GM18507 (cell line): ENCODE results near the gene PRELID1.
"Not testable (repeated sequence)": the region's sequence is repeated elsewhere in the genome, so short reads cannot be mapped to it uniquely, and the experiment has no call there.

Source experiments
- DNase-seq: peaks from one replicate; pipeline ENCODE4 v3.0.0; 2011; ENCODE audit warnings: low read depth; ENCODE audit not compliant: insufficient read length; ENCODE audit errors: extremely low spot score
- FAIRE-seq: peaks from 2 replicates; lab custom pipeline; 2011; peaks lifted over from hg19 to GRCh38; lab: Jason Lieb, UNC

Gene PRELID1

DNA sequence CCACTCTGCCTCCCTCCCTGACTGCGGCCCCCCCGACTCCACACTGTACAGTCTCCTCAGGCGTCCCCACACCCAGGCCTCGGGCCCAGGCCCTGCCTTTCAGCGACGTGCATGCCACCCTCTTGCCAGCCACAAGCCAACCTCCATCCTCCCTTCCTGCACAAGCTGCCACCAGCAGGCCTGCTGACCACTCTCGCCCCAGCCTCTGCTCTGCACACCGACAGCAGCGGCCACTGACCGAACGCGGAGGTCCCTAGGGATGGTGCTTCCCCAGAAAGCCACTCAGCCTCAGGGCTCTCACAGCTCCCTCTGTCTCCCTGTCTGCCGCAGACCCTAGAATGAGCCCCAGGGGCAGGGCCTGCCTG, 29.3 kb downstream of the PRELID1 start:
- DNase-seq, result no peak
- no peak for FAIRE-seq

DNA sequence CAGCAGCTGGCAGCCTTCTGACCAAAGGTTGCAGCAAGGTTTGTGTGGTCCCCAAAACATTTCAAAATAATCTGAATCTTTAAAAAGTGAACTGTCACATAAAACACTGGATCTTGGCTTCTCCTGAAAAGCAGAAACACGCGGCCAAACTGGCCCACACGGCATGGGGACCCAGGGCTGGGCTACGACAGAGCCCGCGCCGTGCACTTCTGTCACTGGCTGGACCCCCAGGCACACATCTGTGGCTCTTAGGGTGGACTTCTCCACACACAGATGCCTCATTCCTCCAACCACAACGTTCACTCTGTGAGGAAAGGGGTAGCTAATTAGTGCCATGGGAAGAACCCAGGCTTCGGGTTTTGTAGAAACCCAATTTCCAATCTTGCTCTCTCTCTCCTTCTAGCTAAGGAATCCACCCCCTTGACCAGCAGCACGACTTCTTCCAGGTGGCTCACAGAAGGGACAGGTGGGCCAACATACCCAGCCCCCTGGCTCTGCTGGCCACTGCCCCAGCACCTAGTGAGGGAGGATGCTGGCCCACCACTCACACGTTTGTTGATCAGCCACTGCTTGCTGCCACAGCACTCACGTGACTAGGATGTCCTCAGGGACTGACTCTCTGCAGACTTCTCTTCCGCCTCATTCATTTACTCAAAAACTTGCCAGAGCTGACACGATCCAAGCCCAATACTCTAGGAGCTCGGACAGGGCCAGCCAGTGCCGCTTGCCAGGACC, 30.0 kb downstream of the PRELID1 start:
- FAIRE-seq, result no peak
- DNase-seq, result no peak

GRCh38 chr5:177334155-177334551, 30.6 kb downstream of the PRELID1 start:
- DNase-seq (no peak), FAIRE-seq (no peak)

DNA sequence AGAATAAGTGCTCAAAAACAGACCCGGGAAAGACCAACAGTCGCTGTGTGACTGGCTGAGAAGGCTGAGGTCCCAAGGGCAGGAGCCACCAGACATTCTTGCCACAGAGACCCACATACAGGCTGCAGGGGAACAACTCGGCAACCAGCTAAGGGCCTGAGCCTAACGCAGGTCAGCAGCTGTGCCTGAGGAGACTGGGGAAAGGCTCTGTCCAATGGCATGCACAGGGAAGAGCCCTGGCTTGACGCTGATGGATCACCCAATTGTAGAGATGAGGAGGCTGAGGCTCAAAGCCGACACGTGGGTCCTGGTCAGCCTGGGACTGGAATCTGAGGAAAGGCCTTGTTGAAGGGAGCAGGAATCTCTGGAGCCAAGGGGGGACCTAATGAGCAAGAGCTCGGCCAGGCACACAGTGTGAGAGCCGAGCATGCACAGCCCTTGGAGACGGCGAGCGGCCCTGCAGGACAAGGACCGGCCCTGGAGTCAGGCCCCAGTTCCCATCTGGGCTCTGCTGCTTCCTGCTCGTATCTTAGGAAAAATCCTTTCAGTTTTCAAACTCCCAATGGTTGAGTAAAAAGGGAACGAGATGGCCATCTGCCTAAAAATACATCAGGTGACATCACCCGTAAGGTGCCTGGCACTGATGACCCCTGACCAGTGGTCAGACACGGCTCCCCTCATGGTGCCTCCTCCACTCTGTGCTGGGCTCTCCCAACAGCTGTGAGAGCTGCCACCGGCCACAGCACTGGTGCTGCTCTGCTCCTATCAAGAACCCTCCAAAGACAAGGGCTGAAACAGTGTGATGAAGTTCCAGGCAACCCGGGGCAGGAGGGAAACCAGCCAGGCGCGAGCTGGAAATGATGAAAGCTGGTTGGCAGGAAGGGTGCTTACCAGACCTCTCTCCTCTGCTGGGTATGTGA, 31.4 kb downstream of the PRELID1 start:
- FAIRE-seq, result no peak
- DNase-seq, result no peak

- DNase-seq (no peak), FAIRE-seq (no peak)
Observed at GRCh38 chr5:177335701-177336065, 32.1 kb downstream of the PRELID1 start.

DNA sequence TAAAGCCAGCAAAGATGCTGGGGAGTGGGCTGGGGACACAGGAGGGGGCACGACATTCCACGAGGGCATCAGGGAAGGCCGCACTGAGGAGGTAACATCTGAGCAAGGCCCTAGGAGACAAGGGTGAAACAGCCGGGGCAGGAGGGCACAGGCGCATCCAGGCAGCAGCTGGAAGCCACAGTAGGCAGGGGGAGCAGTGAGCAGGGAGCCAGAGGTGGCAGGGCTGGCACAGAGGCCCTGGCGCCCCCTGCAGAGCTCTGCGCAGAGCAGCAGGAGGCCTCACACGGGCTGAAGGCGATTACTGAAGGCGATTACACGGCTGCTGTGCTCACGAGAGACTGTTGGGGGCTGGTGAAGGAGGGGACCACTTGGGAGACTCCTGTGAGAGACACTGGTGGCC, 32.5 kb downstream of the PRELID1 start:
- FAIRE-seq, result no peak
- DNase-seq, result no peak

GRCh38 chr5:177336603-177337494, 33.2 kb downstream of the PRELID1 start:
- FAIRE-seq (no peak), DNase-seq (no peak)

GRCh38 chr5:177338251-177339106, 34.9 kb downstream of the PRELID1 start:
- FAIRE-seq, result no peak

GRCh38 chr5:177339107-177339638, 35.6 kb downstream of the PRELID1 start:
- FAIRE-seq (no peak), DNase-seq (no peak)

More at GRCh38 chr5:177338251-177339106, 34.9 kb downstream of the PRELID1 start:
- no peak for DNase-seq

DNA sequence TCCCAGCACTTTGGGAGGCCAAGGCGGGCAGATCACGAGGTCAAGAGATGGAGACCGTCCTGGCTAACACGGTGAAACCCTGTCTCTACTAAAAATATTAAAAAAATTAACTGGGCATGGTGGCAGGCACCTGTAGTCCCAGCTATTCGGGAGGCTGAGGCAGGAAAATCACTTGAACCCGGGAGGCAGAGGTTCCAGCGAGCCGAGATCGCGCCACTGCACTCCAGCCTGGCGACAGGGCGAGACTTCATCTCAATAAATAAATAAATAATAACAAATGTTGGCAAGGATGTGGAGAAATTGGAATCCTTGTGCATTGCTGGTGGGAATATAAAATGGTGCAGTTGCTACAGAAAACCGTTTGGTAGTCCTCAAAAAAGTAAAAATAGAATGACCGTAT, 39.4 kb downstream of the PRELID1 start:
- FAIRE-seq, DNase-seq: not testable (repeated sequence)

DNA sequence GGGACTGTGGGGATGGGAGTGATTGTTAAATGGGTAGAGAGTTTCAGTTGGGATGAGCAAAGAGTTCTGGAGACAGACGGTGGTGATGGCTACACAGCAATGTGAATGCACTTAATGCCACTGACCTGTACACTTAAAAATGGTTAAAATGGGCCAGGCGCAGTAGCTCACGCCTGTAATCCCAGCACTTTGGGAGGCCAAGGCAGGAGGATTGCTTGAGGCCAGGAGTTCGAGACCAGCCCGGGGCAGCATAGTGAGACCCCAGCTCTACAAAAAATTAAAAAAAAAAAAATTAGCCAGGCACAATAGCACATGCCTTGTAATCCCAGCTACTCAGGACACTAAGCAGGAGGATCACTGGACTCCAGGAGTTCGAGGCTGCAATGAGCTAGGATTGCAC, 40.2 kb downstream of the PRELID1 start:
- FAIRE-seq, result no peak

DNA sequence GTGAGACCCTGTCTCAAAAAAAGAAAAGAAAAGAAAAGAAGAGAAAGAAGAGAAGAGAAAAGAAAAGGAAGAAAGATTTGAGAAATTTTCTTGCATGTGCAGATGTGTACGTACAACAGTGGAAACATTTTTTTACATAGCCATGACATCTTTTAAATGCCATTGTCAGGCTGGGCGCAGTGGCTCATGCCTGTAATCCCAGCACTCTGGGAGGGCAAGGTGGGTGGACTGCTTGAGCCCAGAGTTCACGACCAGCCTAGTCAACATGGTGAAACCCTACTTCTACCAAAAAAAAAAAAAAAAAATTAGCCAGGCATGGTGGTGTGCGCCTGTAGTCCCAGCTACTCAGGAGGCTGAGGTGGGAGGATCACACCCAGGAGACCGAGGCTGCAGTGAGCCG, 41.3 kb downstream of the PRELID1 start:
- FAIRE-seq (no peak), DNase-seq (no peak)

More for the DNA sequence above, 40.2 kb downstream of the PRELID1 start:
- no peak for DNase-seq

DNA sequence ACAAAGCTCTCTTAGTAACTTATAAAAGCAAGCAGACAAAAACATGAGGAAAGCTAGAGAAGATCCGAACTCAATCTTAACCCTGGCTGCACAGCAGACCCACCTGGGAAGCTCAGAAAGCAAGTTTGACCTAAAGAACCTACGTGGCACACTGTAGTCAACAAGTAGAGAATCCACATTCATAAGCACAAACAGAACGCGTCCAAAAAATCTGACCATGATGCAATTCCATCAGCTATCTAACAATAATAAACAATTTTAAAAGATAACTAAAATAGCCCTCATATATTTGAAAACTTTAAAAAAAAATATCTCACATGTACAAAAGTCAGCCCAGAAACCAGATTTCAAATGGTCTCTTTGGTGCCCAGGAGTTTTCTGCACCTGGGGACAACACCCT, 43.2 kb downstream of the PRELID1 start:
- FAIRE-seq (no peak), DNase-seq (no peak)

DNA sequence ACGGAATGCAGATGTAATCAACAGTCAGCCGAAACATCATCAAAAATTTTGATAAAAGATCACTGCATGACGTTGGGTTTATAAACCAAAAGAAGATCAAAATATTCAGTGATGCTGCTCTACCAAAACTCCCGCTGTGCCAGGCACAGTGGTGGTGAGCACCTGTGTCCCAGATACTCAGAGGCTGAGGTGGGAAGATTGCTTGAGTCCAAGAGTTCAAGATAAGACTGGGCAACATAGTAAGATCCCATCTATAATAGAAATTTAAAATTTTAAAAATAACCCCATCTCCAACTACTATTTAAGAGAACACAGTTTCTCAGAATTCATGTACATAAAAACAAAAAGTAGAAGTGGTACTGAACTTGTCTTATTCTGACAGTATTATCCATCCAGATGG, 44.1 kb downstream of the PRELID1 start:
- DNase-seq (no peak), FAIRE-seq (no peak)

DNA sequence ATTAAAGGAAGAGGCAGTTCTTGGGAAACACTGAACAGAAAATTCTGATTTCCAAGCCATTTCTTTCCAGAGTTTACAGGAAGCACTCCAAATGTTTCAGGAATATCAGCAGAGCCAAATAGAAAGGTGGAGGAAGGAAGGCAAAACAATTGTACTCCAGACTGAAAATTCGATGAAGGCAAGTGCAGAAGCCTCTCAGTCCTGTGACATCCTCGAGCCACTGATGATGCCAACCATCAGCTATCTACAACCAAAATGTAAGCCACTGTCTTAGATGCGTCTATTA, 45.7 kb downstream of the PRELID1 start:
- DNase-seq (no peak), FAIRE-seq (no peak)

DNA sequence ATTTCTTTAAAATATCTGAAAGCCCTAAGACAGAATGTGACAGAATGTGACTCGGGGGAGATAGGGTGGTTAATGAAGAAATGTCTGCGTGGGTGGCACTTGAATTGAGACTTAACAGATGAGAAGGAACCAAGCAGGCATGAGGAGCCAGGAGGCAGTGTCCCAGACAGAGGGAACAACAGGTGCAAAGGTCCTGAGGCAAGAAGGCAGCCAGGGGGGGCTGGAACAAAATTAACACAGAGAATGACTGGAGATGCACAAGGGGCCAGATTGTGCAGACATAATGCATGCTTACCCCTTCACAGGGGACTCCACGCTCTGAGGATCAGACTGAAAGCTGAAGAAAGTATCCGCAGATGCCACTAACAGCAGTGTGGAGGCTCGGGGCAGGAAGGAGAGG, 46.2 kb downstream of the PRELID1 start:
- no peak for FAIRE-seq
- DNase-seq, result no peak

DNA sequence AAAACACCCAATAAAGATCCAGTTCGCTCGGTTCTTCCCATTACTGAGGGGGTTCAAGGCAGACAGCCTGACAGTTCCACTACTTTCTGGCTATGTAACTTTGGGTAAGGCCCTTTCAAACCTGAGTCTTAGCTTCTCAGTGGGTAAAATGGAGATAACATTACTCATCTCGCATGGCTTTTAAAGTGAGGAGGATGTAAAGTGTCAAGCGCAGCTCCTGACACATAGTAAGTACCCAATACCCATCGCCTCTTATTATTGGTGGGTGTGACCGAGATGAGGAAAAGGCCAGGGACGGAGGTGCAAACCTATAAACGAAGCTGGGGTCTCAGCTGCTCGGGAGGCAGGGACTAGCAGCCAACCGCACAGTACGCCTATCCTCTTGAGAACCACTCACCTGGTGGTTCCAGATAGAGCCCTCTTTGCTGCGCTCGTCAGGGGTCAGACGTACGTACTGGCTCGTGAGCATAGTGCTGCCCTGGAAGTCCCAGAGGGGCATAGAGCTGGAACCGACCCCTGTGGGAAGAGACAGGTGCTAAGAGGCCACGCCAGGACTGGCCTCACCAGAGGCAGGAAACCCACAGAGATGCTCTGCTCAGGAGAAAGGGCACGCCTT, 47.3 kb downstream of the PRELID1 start:
- FAIRE-seq, result no peak
- no peak for DNase-seq
